HG03103 (cell line): Measurements from ENCODE around the gene PEDS1.
A peak's percentile ranks its signal among the peaks of the same experiment; 100 is the strongest.
"Not testable (repeated sequence)": the region's sequence is repeated elsewhere in the genome, so short reads cannot be mapped to it uniquely, and the experiment has no call there.

Experiments used
- ATAC-seq: cut with Tn5 transposase; IDR thresholded peaks from one replicate; pipeline ENCODE4 v1.9.1; 2021; ENCODE audit warnings: low read depth; ENCODE audit not compliant: unreplicated experiment

Gene PEDS1

DNA sequence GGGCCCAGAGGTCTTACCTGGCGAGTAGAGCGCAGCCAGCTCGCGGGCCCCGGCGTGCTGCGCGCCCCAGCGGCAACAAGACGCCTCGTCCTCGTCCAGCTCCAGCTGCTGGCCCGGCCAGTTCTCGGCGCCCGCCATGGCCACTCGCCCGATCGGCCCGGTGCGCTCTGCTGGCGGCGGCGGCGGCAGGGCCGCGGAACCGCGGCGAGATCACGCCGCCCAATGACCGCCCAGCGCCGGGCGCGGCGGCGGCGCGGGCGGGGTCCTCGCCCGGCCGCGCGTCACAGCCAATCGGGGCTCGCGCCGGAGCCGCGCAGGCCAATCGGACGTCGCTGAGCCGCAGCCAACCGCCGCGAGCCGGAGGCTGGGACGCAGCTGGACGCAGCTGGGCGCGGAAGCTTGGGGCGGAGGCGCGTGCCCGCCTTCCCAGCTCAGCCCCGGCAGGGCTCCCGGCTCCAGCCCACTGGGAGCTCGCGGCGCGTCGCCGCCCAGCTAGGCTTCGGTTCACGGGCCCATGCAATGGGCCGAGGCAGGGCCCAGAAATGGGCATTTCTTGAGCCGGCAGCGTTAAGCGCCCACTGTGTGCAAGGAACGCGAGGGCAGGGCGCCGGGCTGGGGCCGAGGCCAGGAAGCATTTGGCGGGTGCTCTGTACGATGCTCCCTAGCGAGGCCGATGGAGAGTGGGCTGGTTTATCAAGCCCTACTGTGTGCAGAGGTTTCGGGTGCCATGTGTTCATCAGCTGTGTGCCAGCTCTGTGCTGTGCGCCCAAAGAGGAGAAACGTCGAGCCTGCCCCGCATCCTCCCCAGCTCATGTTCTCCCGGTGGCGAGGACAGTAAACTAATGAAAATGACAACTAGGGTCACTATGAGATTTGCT lies at the start of gene PEDS1:
TSS of gene PEDS1 (minus strand) at position 224 of the 878 bp plus-strand sequence. CDS start at position 138, 86 bp downstream.
- peak; percentile 87 for ATAC-seq

- no peak for ATAC-seq
These were observed 49.2 kb upstream of the PEDS1 start for GRCh38 chr20:50202677-50203076.

DNA sequence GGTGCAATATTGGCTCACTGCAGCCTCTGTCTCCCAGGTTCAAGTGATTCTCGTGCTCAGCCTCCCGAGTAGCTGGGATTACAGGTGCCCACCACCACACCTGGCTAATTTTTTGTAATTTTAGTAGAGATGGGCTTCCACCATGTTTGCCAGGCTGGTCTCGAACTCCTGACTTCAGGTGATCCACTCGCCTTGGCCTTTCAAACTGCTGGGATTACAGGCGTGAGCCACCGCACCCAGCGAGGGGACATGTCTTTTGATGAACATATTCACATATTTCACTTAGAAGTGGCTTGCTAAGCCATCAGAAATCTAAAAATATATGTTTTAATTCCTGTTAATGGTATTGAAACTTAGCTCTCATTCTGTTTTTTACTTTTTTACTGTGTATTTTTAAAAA lies 48.2 kb upstream of the PEDS1 start:
- ATAC-seq = not testable (repeated sequence)

DNA sequence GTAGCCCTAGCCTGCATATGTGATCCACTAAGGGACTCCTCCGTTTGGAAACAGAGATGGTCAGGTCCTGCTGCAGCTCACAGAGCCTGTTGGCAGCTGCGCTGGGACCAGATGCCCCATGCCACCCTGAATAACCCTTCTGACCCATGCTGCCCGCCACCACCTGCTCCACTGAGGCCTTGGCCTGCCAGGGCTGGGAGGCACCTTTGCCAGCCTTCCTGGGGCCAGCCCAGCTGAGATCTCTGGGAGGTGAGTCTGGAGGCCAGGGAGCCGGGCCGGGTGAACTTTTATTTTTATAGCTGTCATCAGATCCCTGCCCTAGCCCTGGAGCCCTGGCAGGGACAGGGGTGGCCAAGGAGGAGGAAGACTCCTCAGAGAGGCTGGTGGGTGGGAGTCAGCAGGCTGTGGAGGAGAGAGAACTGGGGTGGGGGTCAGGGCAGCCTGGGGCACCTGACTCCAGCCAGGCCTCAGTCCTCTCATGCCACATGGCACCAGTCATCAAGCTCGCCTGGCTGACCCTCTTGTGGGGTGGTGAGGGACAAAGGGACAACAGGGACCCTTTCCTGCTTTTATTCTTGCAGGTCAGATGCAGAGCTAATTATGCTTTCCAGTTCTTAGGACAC lies 47.1 kb upstream of the PEDS1 start:
- no peak for ATAC-seq

GRCh38 chr20:50199703-50200102 lies 46.2 kb upstream of the PEDS1 start:
- no peak for ATAC-seq

GRCh38 chr20:50198716-50199115 lies 45.2 kb upstream of the PEDS1 start:
- no peak for ATAC-seq

GRCh38 chr20:50198180-50198666 lies 44.7 kb upstream of the PEDS1 start:
- no peak for ATAC-seq

DNA sequence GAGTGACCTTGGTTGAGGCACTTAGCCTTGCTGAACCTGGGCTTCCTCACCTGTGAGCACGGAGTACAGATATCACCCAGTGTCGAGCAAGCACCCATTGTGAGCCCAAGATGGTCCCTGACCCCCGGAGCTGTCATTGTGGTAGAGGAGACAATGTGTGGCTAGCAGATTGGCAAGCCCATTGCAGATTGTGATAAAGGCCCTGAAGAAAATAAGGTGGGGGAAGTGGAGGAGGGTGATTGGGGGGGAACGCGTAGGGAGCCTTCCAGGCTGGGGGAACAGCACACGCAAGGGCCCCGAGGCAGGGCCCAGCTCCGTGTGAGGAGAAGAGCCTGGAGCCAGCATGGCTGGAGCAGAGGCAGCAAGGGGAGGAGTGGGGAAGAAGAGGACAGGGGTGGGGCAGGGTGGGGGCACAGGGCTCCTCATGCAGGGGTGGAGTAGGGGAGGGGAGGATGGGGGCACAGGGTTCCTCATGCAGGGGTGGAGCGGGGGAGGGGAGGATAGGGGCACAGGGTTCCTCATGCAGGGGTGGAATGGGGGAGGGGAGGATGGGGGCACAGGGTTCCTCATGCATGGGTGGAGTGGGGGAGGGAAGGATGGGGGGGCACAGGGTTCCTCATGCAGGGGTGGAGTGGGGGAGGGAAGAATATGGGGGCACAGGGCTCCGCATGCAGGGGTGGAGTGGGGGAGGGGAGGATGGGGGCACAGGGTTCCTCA lies 44.1 kb upstream of the PEDS1 start:
- ATAC-seq = no peak

DNA sequence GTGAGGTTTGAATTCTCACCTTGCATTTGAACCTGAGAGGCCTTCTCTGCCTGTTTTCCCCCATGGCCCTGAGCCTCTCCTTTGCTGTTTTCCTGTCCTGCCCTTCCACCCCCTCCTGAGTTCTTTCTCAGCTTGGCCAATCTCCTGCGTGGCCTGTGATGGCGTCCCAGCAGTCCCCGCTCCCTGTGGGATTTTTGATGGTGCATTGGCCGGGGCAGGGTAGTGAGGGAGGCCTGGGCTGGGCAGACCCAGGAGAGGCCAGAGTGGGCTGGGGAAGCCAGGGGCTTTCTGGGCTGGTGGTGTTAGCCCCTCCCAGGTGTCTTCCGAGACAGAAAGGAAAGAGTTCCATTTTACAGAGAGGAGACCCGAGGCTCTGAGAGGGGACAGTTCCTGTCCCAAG lies 43.4 kb upstream of the PEDS1 start:
- ATAC-seq = no peak

GRCh38 chr20:50196248-50196647 lies 42.7 kb upstream of the PEDS1 start:
- ATAC-seq = no peak

DNA sequence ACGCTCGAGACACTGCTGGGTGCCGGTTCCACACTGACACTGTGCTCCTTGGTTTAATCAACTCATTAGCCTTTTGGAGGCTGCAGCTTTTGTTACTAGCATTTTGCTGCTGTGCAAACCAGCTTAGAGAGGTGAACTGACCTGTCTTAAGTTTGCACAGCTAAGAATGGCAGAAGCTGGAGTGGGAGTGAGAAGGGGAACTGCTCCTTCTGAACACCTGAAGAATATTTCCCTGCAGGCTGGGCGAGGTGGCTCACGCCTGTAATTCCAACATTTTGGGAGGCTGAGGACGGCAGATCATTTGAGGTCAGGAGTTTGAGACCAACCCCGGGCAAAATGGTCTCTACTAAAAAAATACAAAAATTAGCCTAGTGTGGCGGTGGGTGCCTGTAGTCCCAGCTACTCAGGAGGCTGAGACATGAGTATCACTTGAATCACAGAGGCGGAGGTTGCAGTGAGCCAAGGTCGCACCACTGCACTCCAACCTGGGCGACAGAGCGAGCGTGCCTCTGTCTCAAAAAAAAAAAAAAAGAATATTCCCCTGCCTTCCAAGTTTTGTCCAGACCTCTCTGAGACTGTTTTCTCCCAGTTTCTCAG lies 42.1 kb upstream of the PEDS1 start:
- no peak for ATAC-seq

GRCh38 chr20:50194831-50195523 lies 41.5 kb upstream of the PEDS1 start:
- no peak for ATAC-seq

DNA sequence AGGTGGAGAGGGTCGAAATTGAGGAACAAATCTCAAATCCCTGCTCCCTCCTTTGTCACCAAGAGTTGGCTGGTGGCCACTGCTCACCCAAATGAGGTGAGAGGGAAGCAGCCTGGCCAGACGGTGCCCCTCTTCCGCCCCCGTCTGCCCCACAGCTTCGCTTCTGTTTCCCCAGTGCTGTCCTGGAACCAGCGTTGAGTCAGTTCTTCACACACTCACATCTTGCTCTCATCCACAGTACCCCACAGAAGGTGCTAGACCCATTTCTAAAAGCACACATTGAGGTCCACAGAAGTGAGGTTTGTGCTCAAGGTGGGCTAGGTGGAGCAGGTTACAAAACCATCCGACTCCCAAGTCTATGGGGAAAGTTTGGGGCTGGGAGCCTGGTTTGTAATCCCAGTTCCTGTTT lies 40.9 kb upstream of the PEDS1 start:
- no peak for ATAC-seq

- ATAC-seq = no peak
These were observed 40.4 kb upstream of the PEDS1 start for GRCh38 chr20:50193836-50194421.

GRCh38 chr20:50193199-50193835 lies 39.8 kb upstream of the PEDS1 start:
- ATAC-seq = no peak

- no peak for ATAC-seq
These were observed 39.1 kb upstream of the PEDS1 start for GRCh38 chr20:50192364-50193198.

DNA sequence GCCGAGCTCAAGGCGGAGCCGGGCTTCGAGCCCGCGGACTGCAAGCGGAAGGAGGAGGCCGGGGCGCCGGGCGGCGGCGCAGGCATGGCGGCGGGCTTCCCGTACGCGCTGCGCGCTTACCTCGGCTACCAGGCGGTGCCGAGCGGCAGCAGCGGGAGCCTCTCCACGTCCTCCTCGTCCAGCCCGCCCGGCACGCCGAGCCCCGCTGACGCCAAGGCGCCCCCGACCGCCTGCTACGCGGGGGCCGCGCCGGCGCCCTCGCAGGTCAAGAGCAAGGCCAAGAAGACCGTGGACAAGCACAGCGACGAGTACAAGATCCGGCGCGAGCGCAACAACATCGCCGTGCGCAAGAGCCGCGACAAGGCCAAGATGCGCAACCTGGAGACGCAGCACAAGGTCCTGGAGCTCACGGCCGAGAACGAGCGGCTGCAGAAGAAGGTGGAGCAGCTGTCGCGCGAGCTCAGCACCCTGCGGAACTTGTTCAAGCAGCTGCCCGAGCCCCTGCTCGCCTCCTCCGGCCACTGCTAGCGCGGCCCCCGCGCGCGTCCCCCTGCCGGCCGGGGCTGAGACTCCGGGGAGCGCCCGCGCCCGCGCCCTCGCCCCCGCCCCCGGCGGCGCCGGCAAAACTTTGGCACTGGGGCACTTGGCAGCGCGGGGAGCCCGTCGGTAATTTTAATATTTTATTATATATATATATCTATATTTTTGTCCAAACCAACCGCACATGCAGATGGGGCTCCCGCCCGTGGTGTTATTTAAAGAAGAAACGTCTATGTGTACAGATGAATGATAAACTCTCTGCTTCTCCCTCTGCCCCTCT lies 38.2 kb upstream of the PEDS1 start:
- ATAC-seq = peak; percentile 16
